Calu3 (cell line): ENCODE results near the gene NRG3. TPM values are rescaled to one million over a fixed set of nuclear protein-coding genes. Genes with fewer than 3 reads are reported as not detected.

Experiments used
- BruUV-seq: library from RNA; stranded (reverse); fragments of 400-500 nt; replicated peaks from 2 replicates; lab custom pipeline; 2021; lab: Mats Ljungman, UMichigan
- CTCF ChIA-PET: fragments of 300-600 bp; sonication (Branson Sonifier 250); formaldehyde crosslinking; loops from one replicate; lab custom pipeline; 2022; ENCODE audit warnings: antibody characterized with exemption; lab: Charles Lee
- DNase-seq: peaks from one replicate; pipeline ENCODE4 v3.0.0; 2022
- H3K27ac Mint-ChIP-seq: one replicate; pipeline ENCODE4 v1.8.0; 2022; ENCODE audit warnings: mixed read lengths; ENCODE audit not compliant: unreplicated experiment
- H3K27me3 Mint-ChIP-seq: one replicate; pipeline ENCODE4 v1.8.0; 2022; ENCODE audit warnings: mixed read lengths; ENCODE audit not compliant: unreplicated experiment
- H3K36me3 Mint-ChIP-seq: one replicate; pipeline ENCODE4 v1.8.0; 2022; ENCODE audit warnings: mild to moderate bottlenecking, moderate library complexity, mixed read lengths; ENCODE audit not compliant: insufficient read depth, unreplicated experiment
- H3K4me1 Mint-ChIP-seq: one replicate; pipeline ENCODE4 v1.8.0; 2022; ENCODE audit warnings: mild to moderate bottlenecking, low read depth, mixed read lengths; ENCODE audit not compliant: unreplicated experiment
- H3K4me3 Mint-ChIP-seq: one replicate; pipeline ENCODE4 v1.8.0; 2022; ENCODE audit warnings: mild to moderate bottlenecking, low read depth, moderate library complexity, mixed read lengths; ENCODE audit not compliant: unreplicated experiment
- H3K9me3 Mint-ChIP-seq: one replicate; pipeline ENCODE4 v1.8.0; 2022; ENCODE audit warnings: low read depth, mixed read lengths; ENCODE audit not compliant: unreplicated experiment
- CTCF ChIP-seq: fragments of 200-600 bp; IDR thresholded peaks from one replicate; pipeline ENCODE4 v1.8.0; 2022; ENCODE audit warnings: antibody characterized with exemption; ENCODE audit not compliant: unreplicated experiment
- intact Hi-C: fragments of 100-400 bp; cut with micrococcal nuclease; formaldehyde crosslinking; loops from one replicate; pipeline ENCODE4 v1.10.0; 2022; ENCODE audit not compliant: unreplicated experiment
- total RNA-seq: library from RNA; stranded (reverse); gene quantifications from 2 replicates; pipeline ENCODE4 v1.2.3, GENCODE V29; 2022

Gene NRG3
- total RNA-seq, 1 experiment from 2014 or later: 46.3 TPM

- H3K27me3 Mint-ChIP-seq: no peaks in the 10 kb centered on the region
- BruUV-seq: no TSS peak
- no peaks in the 10 kb centered on the region for H3K9me3 Mint-ChIP-seq
- H3K36me3 Mint-ChIP-seq: peaks cover 6% of the 10 kb centered on the region
- CTCF ChIA-PET: no interaction called here
- TF ChIP-seq CTCF: no peak
- peaks cover 8% of the 10 kb centered on the region for H3K4me1 Mint-ChIP-seq
- no peak overlapping the region for H3K27ac Mint-ChIP-seq
- H3K4me3 Mint-ChIP-seq: no peak overlapping the region
- no peak for DNase-seq
- intact Hi-C loops: no loop called here
Measured at GRCh38 chr10:82037076-82037475, 162.1 kb downstream of the NRG3 start.

GRCh38 chr10:82038587-82038986, 163.6 kb downstream of the NRG3 start:
- no peaks in the 10 kb centered on the region for H3K9me3 Mint-ChIP-seq
- H3K4me1 Mint-ChIP-seq: peaks cover 8% of the 10 kb centered on the region
- no peak overlapping the region for H3K27ac Mint-ChIP-seq
- intact Hi-C loops: no loop called here
- no peak for TF ChIP-seq CTCF
- no TSS peak for BruUV-seq
- H3K36me3 Mint-ChIP-seq: peaks cover 6% of the 10 kb centered on the region
- no peaks in the 10 kb centered on the region for H3K27me3 Mint-ChIP-seq
- H3K4me3 Mint-ChIP-seq: no peak overlapping the region
- CTCF ChIA-PET: no interaction called here
- DNase-seq: no peak

- intact Hi-C loops: no loop called here
- H3K36me3 Mint-ChIP-seq: peaks cover 6% of the 10 kb centered on the region
- no TSS peak for BruUV-seq
- no peak for TF ChIP-seq CTCF
- no peak for DNase-seq
- H3K4me3 Mint-ChIP-seq: no peak overlapping the region
- H3K27ac Mint-ChIP-seq: no peak overlapping the region
- H3K4me1 Mint-ChIP-seq: peaks cover 8% of the 10 kb centered on the region
- H3K9me3 Mint-ChIP-seq: no peaks in the 10 kb centered on the region
- CTCF ChIA-PET: no interaction called here
- no peaks in the 10 kb centered on the region for H3K27me3 Mint-ChIP-seq
Measured at GRCh38 chr10:82040336-82040735, 165.3 kb downstream of the NRG3 start.

GRCh38 chr10:82041018-82041417, 166.0 kb downstream of the NRG3 start:
- Mint-ChIP-seq H3K27me3 (no peaks in the 10 kb centered on the region), H3K4me1 (peaks cover 8% of the 10 kb centered on the region), H3K27ac (no peak overlapping the region), H3K9me3 (no peaks in the 10 kb centered on the region), H3K4me3 (no peak overlapping the region), H3K36me3 (peaks cover 6% of the 10 kb centered on the region)
- DNase-seq: no peak
- BruUV-seq: no TSS peak
- TF ChIP-seq CTCF: no peak
- intact Hi-C loops: no loop called here
- CTCF ChIA-PET: interaction anchor here (0.6 kb wide), 1 partner anchor 11 kb away, joined by 3 read pairs; no protein-coding TSS in a partner anchor
